GM21825 (cell line): ENCODE measurements around the gene IFT20.
"Not testable (repeated sequence)": the region's sequence is repeated elsewhere in the genome, so short reads cannot be mapped to it uniquely, and the experiment has no call there.

Experiments
- ATAC-seq: cut with Tn5 transposase; IDR thresholded peaks from one replicate; pipeline ENCODE4 v1.9.1; 2021; ENCODE audit warnings: mild to moderate bottlenecking, moderate library complexity; ENCODE audit not compliant: unreplicated experiment

The IFT20 gene

DNA sequence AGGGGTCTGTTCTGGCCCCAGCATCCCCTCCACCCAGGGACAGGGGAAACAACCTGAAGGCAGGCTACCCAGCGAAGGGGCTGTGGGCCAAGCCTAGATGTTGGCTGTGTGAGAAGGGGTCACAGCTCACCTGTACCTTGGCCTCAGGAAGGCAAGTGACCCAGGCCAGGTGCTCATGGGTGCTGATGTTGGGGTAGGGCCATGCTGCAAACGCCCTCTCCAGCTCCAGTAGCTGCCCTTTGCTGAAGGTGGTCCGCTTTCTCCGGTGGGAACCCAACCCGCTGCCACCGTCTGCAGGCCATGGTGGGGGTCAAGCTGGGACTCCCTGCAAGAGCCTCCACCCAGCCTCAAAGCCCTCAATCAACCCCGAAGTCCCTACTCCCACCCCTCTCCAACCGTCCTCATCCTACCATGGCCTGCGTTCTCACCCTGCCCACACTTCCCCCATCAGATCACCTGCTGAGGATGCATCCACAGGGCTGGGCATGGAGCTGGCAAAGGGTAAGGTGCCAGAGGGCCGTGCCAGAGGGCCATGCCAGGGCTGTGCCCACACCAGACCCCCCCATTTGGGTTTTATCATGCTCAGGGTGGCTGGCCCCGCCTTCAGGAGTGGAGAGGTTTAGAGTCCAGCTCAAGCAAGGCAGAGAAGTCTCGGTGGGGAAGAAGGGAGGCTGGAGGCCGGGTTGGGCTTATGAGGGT lies 29.5 kb upstream of the IFT20 start, which contains the start of gene SEBOX:
Gene SEBOX, minus strand, starts transcription at position 535 of the 699 bp plus-strand sequence. Its CDS starts 48 bp downstream, at position 487.
- no peak for ATAC-seq

DNA sequence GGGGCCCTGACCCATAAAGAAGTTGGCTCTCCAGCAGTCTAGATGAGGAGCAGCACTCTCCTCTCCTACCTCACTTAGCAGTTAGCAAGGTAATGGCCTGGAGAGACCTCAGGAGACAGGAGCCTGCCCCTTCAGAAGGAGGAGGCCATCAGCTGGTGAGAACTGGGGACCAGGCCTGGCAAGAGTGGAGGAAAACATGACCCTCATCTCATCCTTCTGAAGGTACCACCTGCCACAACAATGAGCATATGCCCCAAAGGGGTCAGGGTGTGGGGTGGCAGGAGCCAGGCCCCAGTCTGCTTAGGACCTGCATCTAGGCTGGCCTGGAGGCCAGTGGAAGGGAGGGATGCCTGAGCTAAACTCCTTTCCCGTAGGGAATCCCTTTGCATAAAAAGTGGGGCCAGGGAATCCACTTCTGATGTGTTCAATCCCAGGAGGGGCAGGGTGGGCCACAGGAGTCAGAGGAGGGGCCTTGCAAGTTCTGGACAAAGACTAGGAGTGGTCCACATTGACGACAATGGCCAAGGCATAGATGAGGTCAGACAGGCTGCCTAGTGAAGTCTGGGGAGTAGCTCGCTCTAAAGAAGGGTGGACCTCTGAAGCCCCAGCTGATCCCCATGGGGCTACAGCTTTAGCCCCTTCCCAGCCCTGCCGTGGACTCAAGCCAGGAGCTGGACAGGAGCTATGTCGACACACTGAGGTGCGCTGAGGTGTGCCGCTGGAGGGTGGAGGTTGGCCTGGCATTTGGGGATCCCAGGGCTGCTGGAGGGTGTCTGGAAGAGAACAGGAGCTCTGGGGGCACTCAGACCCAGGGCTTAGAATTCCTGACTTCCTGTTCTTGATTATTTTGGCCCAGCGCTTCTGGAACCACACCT lies 28.7 kb upstream of the IFT20 start:
- ATAC-seq = no peak

DNA sequence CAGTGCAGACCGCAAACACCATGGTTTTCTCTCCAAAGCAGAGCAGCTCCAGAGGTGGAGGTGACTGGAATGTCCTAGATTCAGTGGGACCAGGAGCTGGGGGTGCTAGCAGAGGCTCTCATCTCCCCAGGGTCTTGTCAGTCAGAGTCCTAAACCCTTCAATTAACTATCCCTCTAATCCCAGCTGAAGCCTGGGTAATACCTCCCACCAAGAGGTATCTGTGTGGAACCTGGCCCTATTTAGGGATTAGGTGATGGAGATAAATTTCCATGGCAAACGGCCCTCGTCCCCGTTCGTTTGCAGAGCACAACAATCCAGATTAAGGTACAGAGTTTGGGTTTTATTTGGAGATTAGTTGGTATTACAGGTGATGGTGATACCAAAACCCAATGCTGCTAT lies 27.9 kb upstream of the IFT20 start:
- no peak for ATAC-seq

DNA sequence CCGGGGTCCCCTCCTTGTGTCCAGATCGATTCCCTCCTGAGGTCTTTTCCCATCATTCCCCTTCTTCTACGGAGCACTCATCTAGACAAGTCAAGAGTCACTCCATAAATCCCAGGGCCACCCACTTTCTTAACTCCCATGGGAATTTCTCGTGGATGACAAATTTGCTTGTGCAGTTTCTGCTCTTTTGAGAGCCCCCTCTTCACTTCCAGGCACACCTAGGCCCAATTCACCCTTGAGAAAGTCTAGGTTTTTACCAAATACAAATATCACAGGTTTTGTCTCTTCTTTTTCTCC lies 22.6 kb upstream of the IFT20 start:
- ATAC-seq = no peak

DNA sequence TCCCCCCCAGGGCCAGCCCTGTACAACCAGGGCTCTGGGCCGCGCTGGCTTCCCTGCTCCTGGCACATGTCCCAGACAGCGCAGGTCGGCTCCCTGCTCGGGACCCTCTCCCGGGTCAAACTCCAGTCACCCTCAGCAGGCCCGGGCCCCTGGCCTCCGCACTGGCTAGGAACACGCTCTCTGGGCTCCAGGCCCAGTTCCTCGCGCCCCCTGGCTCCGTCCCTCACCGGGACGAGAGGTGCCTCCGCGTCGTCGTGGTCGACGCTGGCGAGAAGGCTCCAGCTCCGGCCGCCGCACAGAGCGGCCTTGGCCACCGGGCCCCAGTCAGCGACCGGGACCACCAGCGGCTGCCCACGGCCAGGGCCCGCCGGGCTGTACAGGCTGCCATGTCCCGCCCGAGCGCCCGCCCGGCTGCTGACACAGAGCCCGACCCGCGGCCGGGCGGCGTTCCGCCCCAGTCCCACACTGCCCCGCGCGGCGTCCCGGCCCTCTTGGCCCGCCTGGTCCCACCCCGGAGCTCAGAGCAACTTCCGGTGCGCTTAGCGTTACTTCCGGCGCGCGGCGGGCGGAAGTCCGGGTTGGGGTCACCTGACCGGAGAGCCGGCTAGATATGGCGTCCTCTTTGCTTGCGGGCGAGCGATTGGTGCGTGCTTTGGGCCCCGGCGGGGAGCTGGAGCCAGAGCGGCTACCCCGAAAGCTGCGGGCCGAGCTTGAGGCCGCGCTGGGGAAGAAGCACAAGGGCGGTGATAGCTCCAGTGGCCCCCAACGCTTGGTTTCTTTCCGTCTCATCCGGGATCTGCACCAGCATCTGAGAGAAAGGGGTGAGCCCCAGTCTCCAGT lies 22.0 kb upstream of the IFT20 start, which contains the start of gene POLDIP2:
Gene POLDIP2, minus strand, starts transcription at position 467 of the 840 bp plus-strand sequence. Its CDS starts 79 bp downstream, at position 388.
- ATAC-seq = peak; percentile 92

DNA sequence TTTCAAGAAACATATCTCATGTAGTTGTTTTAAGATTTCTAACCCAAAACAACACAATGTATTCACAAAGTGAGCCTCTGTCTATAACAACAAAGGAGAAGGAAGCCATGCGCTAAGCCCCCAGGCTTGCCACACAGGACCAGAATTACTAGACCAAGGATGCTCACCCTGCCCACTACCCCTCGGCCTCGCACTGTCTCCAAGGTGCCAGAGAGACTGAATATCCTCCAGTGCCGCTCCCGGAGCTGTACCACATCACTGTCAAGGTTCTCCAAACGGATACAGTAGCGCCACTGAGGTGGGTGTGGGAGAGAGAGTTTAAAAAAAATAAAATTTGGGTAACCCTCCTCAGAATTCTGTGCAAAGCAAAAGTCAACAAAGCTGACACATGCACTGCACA lies 15.0 kb upstream of the IFT20 start:
- no peak for ATAC-seq

DNA sequence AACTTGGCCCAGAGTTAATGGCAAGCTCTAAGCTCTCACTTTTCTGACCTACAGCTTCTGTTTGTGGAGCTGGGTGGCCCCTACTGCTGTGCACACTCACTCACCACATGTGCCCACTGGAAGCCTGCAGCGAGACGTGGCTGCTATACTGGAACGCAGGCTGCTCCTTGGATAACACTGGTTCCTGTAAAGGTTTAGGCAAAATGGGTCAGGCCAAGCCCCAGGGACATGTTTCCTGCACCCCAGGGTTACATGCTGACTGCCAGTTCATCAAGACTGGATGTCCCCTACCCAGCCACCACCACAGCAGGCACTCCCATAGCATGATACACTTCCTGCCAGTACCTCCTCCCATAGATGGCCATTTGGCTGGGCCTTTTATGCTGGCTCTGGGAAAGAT lies 13.7 kb upstream of the IFT20 start:
- ATAC-seq = no peak

DNA sequence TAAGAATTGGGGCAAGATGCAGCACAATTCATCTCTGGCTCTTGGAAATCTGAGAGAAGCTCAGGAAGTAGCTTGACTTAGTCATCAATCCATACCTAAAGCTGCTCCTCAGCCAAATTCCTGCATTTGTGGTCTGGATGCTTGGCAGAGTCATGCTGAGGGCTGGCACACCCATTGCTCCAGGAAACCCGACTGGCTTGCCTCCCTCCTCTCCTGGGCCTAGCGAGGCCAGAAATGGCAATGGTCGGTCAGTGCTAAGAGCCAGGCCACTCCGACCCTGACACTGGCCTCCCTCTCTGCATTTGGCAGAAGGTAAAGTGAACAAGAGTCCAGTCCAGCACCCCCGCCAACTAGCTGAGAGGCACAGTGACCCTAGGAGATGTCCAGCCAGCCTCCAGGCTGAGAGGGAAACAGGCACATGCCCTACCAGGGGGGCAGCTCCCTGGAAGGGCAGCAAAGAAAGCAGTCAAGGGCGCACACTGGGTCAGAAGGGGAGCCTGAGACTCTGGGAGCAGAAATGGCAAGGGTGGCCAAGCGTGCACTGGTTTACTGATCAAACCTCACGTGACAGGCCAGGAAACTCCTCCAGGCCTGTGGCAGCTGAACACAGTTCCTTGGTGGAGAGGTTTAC lies 12.1 kb upstream of the IFT20 start:
- no peak for ATAC-seq

DNA sequence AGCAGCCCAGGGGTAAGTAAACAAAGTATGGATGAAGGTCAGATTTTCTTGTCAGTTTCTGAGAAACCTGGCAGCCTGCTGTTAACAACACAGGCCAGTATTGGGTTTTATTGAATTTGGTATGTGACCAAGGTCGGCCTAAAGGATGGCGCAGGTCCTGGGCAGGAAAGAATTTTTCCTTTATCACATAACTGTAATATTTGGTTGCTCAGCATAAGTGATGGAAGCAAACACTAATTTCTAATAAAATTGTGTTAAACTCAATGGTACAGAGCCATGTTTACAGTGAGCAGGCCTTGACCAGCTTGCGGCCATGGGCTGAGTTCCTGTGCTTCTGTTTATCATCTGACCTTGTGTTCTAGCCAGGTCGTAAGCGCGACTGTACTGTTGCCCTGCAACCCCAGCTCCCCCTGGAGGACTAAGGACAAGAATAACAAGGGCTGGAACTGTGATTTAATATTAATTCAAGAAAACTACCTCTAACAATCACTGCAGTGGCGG lies 11.5 kb upstream of the IFT20 start:
- ATAC-seq = no peak

DNA sequence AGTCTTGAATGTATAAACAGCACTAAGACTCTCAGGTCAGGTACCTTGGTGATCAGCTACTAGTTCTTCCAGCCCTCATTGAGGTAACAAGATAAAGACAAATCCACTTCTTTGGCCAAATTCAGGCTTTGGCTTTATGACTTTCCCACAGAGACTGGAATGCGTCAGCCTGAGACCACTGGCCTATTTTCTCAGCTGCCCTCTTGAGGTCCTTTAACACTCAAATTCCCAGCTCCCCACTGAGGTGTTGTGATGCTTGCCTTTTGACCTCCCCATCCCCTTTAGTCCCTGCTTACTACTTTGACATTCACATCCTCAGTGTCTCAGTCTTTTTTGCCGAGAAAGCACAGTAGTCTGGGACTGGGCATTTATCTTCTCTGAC lies 10.9 kb upstream of the IFT20 start:
- no peak for ATAC-seq

DNA sequence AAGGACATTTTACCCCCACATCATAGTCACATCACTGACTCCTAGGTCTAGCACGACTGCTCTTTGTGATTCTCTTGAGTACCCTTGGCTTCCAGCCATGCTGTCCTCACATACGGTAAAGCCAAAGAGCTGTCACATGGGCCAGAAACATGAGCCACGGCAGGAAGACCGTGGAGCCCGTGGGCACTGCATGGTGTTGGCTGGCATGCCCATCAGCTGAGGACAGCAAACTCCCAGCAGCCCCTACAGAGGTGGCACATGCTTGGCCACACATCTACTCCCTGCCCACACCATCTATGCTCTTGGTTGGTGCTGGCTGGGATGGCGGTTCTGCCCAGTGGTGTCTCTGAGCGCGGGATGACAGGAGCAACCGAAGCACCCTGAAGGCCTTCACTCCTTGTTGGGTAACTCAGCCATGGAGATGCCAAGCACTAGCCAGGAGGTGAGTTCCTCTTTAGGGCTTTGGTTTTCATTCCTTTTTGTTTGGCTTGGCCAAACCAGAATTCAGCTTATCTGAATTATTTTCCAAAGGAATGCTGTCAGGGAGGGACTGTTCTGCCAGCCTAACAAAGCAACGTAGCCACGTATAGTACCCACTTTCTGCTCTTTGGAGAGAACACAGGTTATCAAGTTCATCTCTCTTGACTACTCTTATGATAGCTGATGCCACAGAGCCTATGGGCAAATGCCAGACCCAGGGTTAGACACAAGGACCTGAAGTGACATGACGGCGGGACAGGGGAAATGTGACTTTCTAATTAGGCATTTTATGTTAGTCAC lies 10.3 kb upstream of the IFT20 start:
- no peak for ATAC-seq

DNA sequence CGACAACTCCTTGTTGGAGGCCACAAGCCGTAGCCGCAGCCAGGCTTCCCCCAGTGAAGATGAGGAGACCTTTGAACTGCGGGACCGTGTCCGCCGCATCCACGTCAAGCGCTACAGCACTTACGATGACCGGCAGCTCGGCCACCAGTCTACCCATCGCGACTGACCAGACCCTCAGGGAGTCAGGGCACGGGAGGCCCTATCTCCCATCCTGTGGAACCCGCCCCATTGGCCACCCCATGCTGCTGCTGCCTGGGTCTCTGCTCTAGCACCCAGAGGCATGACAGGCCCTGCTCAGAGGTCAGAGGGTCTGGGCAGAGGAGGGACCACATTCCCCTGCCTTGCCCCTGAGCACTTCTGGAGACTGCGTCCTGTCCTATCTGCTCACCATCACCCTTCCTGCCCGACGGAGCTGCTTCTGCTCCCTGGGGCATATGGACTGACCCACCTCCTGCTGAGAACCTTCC lies 9.2 kb upstream of the IFT20 start:
- ATAC-seq = no peak

DNA sequence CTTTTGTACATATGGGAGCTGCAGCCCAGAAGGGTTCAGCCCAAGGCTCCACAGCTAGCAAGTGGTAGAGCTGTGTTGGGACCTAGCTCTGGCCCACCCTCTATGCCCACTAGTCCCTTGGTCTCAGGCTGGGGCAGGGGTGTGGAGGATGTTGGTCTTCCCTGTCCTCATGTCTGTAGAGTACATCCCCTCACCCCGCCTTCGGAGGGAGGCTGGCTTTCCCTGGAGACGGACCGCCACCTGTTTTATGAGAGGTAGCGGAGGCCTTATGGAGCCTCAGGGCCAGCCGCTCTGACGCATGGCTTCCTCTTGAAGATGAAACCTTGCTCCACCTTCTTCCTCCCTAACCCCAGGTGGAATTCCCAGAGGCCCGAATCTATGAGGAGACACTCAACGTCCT lies 8.7 kb upstream of the IFT20 start:
- no peak for ATAC-seq

DNA sequence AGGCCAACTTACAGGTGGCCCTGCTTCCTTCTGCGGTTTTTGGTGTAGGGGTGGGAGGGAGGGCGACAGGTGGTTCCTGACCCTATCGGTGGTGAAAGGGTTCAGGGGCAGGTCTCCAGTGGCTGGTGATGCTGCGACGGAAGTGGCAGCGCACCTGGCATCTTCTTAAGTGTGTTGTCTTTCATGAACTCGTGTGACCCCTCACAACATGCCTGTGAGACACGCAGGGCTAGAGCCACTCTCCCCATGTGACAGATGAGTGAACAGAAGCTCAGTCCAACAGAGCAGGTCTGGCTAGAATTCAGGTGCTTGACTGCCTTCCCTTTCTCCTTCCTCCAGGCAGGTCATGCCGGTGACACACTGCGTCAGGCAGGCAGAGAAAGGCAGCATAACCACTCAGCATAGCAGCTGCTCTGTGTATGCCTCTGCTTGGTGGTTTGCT lies 8.2 kb upstream of the IFT20 start:
- ATAC-seq = no peak

DNA sequence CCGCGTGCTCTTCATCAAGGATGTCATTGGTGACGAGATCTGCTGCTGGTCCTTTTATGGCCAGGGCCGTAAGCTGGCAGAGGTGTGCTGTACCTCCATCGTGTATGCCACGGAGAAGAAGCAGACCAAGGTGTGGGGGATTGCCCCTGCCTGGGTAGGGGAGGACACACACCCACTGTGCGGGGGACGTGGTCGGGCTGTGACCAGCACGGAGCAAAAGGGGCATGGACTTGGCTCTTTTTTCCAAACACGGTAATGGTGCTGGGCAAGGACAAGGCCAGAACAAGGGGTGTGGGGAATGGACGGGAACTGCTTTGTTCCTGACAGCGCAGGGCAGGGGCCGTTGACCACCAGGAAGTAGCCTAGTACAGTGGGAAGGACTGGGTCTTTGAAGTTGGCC lies 7.0 kb upstream of the IFT20 start:
- no peak for ATAC-seq

DNA sequence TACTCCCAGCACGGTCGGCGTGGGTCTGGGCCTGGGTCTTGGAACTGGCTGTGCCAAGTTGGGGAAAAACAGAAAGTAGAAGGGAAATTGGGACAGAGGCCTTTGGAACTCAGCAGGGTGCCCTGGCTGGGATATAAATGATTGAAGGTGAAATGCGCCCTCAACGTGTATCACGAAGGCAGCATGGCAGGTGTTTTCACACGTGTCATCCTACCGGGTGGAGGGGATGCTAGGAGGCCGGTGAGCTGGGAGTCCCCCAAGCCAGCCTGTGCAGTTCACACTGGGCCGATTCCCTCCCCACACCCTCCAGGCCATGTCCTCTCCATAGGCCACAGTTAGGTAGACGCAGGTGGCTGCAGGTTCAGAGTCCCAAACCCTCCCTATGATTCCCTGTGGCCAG lies 6.2 kb upstream of the IFT20 start:
- ATAC-seq = no peak

DNA sequence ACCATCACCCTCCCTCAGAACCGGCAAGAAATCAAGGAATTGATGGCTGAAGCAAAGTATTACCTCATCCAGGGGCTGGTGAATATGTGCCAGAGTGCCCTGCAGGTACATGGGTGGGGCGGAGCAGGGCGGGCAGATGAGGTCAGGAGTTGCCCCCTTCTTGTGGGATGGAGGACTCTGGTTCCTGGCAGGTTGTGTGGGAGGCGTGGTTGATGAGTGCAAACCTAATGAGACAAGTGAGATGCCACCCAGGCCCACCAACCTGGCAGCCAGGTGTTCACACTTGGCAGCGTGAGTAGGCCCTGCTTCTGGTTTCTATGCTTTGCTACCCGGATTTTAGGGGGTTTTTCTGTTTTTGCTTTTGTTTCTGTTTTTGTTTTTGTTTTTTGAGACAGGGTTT lies 5.1 kb upstream of the IFT20 start:
- ATAC-seq = no peak

DNA sequence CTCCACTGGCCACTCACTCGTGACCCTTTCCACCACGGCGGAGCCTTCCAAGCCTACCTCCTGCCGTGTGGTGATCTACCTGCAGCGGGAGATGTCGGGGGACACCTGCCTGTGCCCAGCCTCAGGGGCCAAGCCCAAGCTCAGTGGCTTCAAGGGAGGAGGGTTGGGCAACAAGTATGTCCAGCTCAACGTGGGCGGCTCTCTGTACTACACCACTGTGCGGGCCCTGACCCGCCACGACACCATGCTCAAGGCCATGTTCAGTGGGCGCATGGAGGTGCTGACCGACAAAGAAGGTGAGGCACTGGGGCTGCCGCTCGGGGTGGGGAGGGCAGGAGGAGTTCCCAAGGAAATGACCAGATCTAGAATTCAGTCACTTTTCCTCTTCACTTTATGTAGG lies 4.2 kb upstream of the IFT20 start:
- no peak for ATAC-seq

DNA sequence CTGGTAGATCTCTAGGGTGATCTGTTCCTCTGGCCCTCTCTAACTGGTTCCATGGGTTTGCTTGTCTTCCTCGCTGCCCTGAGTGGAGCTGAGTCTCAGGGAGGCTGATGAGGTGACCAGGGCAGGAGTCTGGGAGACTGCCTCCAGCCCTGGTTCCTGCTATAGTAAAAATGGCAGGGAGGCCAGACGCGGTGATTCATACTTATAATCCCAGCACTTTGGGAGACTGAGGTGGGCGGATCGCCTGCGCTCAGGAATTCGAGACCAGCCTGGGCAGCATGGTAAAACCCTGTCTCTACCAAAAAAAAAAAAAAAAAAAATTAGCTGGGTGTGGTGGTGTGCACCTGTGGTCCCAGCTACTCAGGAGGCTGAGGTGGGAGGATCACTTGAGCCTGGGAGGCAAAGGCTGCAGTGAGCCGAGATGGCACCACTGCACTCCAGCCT lies 3.5 kb upstream of the IFT20 start:
- not testable (repeated sequence) for ATAC-seq
